HG02852 (cell line): ENCODE measurements around the gene MRGPRX2.

Source experiments
- ATAC-seq: cut with Tn5 transposase; IDR thresholded peaks from one replicate; pipeline ENCODE4 v1.9.1; 2021; ENCODE audit warnings: mild to moderate bottlenecking, moderate library complexity; ENCODE audit not compliant: unreplicated experiment

The MRGPRX2 gene

GRCh38 chr11:19076744-19077589 lies 16.4 kb upstream of the MRGPRX2 start:
- ATAC-seq, result peak; percentile 71

GRCh38 chr11:19075636-19076035 lies 15.1 kb upstream of the MRGPRX2 start:
- ATAC-seq, result no peak

- ATAC-seq, result no peak
Observed at GRCh38 chr11:19073454-19074415, 13.2 kb upstream of the MRGPRX2 start.

- no peak for ATAC-seq
Observed at GRCh38 chr11:19072464-19072863, 11.9 kb upstream of the MRGPRX2 start.

- peak; percentile 98 for ATAC-seq
Observed at GRCh38 chr11:19071255-19071654, 10.7 kb upstream of the MRGPRX2 start.

- no peak for ATAC-seq
Observed at GRCh38 chr11:19059833-19060232, 684 bp downstream of the MRGPRX2 start.

- no peak for ATAC-seq
Observed at GRCh38 chr11:19055905-19056304, 4.6 kb downstream of the MRGPRX2 start.

GRCh38 chr11:19055016-19055415 lies 5.5 kb downstream of the MRGPRX2 start:
- no peak for ATAC-seq

GRCh38 chr11:19053909-19054308 lies 6.6 kb downstream of the MRGPRX2 start:
- no peak for ATAC-seq

GRCh38 chr11:19050281-19050680 lies 10.2 kb downstream of the MRGPRX2 start:
- ATAC-seq, result no peak

GRCh38 chr11:19049351-19049750 lies 11.2 kb downstream of the MRGPRX2 start:
- ATAC-seq, result no peak

GRCh38 chr11:19040051-19040450 lies 20.5 kb downstream of the MRGPRX2 start:
- no peak for ATAC-seq

GRCh38 chr11:19039409-19039808 lies 21.1 kb downstream of the MRGPRX2 start:
- ATAC-seq, result no peak

- no peak for ATAC-seq
Observed at GRCh38 chr11:19032990-19033389, 27.5 kb downstream of the MRGPRX2 start.

GRCh38 chr11:19027829-19028595 lies 32.5 kb downstream of the MRGPRX2 start:
- ATAC-seq, result no peak

- ATAC-seq, result no peak
Observed at GRCh38 chr11:19026862-19027261, 33.7 kb downstream of the MRGPRX2 start.

- no peak for ATAC-seq
Observed at GRCh38 chr11:19025481-19026406, 34.8 kb downstream of the MRGPRX2 start.

GRCh38 chr11:19020831-19021230 lies 39.7 kb downstream of the MRGPRX2 start:
- no peak for ATAC-seq

- no peak for ATAC-seq
Observed at GRCh38 chr11:19018901-19019300, 41.6 kb downstream of the MRGPRX2 start.
